ENCODE results near the gene ZNF256.
A peak's percentile ranks its signal among the peaks of the same experiment; 100 is the strongest.

ZNF256 gene

DNA sequence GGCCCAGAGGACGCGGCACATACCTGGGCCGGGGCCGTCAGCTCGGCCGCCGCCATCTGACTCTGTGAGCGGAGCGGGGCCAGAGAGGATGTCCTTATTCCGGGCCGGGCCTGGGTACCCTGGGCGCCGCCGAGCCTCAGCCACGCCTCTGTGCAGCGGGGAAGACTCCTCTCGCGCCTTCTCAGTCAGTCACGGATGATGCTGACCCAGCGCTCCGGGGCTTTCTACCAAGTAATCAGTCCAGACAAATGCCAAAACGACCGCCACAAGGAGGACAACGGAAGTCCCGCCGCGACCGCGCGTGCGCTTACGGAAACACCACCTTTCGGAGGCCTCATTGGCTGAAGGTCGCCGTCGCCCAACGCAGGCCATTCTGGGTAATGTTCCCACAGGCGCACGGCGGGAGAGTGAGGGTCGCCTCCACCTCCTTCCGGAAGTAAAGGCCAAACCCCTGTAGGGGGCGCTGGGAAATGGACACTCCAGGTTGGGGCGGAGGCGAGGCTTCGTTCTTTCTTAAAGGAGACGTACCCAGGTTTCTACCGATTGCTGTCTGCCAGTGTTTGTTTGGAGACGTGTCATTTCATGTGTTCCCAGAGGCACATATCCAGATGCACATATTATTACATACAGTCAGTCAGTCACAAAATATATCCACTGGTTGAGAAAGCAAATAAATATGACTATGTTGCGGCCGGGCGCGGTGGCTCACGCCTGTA is at the start of gene ZNF256:
TSS of gene ZNF256 (minus strand) at position 288 of the 716 bp plus-strand sequence. CDS start at position 56, 232 bp downstream.
- peak; percentile 83 for DNase-seq

DNA sequence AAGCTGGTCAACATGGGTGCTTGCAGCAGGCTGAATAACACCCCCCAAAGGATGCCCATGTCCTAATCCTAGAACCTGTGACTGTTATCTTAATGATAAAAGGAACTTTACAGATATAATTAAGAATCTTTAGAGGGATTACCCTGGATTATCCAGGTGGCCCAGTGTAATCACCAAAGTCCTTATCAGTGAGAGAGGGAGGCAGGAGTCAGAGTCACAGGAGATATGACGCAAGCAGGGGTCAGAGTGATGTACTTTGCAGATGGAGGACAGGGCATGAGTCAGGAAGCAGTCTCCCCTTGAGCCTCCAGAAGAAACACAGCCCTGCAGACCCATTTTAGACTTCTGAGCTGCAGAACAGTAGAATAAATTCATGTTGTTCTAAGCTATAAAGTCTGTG is 45.3 kb upstream of the ZNF256 start:
- no peak for DNase-seq

DNA sequence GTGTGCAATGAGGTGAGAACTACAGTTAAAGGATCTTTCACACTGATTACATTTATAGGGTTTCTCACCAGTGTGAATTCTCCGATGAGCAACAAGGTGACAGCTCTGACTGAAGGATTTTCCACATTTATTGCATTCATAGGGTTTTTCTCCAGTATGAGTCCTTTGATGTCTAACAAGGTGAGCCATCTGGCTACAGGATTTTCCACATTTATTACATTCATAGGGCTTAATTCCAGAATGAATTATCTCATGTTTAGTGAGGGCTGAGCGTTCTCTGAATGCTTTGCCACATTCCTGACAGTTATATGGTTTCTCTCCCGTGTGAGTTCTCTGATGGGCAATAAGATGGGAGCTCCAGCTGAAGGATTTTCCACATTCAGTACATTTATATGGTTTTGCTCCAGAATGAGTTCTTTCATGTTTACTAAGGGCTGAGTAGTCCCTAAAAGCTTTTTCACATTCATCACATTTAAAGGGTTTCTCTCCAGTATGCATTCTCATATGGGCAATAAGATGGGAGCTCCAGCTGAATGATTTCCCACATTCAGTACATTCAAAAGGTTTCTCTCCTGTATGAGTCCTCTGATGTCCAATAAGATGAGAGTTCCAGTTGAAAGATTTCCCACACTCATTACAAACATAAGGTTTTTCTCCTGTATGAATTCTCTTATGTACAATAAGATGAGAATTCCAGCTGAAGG is 31.2 kb upstream of the ZNF256 start:
- DNase-seq: no peak

DNA sequence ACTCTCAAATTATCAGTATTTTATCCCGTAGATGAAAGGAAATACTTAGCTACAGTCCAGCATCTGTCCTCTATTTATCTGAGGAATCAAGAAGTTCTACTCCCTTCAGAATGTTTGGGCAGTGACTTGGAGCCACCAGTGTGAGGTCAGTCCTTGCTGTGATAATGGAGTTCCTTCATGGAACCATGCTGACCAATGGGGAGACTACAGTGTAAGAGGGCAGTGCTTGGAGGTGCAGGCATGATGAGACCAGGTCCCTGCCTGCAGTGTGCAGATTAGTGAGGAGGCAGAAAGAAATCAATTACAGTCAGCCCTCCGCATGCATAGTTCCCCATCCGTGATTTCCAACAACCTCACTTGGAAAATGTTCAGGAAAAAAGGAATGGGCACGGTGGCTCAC is 26.9 kb upstream of the ZNF256 start, which contains the start of gene C19orf18:
TSS of gene C19orf18 (minus strand) at position 101 of the 400 bp plus-strand sequence. CDS start 102 bp downstream, outside the sequence.
- DNase-seq: no peak

DNA sequence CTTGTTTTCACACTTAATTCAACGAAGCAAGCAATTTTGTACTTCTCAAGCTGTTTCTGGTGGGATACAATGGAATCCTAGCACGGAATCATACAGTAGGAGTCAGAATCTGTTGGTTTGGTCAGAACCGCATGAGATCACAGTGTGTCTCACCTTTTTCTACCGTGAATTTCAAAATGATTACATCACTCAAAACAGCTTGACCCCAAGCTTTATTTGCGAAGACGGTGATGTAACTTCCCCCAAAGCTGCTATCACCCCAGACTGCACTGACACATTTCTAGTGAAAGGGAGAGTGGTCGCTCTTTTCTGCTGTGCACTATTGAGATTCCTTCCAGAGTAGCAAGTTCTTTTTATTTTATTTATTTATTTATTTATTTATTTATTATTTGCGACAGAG is 17.3 kb upstream of the ZNF256 start:
- no peak for DNase-seq

DNA sequence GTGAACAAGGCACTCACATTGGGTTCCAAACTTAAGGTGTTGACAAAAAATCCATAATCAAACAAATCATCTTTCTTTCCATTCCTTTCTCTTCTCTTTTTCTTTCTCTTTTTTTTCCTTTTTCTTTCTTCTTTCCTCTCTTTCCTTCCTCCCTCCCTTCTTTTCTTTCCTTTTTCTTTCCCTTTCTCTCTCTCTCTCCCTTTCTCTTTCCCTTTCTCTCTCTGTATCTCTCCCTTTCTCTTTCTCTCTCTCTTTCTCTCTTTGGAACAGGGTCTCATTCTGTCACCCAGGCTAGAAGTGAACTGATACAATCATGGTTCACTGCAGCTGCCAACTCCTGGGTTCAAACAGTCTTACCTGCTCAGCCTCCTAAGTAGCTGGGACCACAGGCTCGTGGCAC is 14.3 kb upstream of the ZNF256 start:
- DNase-seq: no peak

DNA sequence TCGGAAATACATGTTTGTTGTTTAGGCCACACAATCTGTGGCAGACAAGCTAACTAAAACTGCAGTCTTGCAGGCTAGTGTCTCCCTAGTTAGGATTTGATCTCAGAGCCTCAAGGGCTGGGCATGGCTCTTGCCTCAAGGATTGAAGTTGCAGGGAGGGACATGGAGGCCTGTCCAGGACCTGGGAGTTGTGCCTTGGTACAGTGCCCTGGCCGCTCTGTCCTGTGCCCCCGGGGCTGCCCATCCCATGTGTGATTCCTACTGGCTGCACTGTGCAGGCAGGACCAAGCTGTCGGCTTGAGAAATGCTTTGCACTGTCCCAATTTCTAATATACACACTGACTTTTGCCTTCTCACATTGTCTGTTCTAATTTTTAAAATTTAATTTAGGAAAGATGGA is 7.5 kb upstream of the ZNF256 start:
- no peak for DNase-seq

DNA sequence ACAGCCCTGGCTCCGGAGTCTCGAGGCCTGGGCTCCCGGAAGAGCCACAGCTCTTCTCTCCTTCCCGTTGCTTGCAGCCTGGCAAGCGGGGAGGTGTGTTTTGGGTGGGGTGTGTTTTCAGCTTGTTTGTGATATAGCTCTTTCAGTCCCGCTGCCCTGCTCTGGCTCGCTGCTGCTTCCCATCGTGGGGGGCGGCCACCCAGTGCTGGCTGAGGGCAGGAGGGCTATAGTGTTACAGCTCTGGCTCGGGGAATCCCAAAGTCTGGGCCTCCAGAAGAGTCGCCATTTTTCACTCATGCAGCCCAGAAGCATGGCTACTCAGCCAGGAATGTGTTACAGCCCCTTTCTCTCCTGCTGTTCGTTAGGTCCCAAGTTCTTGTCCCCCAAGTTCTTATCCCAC is 2.2 kb upstream of the ZNF256 start:
- DNase-seq: no peak

DNA sequence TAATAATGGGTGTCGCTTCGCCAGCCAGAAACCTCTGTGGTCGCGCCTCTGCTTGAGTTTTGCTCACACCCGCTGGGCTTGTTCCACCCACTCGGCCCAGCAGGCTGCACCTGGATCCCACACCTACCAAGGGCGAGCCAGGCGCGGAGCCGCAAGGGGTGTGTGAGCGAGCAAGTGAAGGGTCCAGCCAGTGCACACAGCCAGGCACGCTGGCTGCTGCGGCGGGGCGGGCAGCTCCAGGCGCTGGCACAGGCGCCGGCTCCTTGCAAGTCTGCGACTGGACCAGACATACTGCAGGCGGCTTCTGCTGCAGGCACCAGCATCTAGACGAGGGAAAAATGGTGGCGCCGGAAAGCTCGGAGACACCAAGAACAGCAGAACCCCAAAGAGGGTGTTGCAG is 1.8 kb upstream of the ZNF256 start:
- no peak for DNase-seq

DNA sequence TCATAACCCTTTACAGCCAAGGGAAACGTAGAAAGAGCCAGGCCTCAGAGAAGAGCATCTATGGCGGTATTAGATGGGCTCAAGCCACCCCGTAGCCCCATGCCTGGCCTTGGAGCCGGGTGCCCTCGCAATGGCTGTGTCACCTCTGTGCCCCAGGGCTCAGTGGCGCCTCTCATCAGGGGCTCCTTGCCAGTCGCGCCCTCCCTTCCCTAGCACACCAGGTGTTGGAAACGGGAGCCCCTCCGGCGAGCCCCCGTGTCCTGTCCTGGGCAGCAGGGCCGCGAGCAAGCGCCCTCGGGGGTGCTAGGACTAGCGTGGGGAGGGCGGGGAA is 453 bp downstream of the ZNF256 start:
- DNase-seq: no peak

DNA sequence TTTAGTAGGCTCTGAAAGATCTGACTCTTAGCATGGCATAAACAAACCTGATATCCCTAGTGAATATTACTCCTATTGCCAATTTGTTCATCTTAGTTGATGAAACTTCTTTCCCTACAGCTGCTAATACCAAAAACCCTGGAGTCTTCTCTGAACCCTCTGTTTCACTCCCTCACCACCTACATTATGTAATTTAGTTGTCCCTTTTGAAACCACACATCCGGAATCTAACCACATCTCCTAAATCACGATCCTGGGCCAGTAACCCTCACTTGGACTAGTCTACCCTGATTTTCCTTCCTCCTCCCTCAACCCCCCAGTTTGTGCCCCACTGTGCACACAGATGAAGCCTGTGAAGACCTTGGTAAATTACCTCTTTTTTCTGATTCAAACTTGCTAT is 1.2 kb downstream of the ZNF256 start:
- no peak for DNase-seq

DNA sequence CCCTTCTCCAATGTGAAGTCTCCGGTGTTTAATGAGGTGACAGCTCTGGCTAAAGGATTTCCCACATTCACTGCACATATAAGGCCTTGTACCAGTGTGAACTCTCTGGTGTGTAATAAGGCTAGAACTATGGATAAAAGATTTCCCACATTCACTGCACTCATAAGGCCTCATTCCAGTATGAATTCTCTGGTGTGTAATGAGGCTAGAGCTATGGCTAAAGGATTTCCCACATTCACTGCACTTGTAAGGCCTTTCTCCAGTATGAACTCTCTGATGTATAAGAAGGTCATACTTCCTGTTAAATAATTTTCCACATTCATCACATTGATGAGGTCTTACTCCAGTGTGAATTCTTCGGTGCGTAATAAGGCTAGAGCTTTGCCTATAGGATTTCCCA is 5.9 kb downstream of the ZNF256 start:
- DNase-seq: no peak

DNA sequence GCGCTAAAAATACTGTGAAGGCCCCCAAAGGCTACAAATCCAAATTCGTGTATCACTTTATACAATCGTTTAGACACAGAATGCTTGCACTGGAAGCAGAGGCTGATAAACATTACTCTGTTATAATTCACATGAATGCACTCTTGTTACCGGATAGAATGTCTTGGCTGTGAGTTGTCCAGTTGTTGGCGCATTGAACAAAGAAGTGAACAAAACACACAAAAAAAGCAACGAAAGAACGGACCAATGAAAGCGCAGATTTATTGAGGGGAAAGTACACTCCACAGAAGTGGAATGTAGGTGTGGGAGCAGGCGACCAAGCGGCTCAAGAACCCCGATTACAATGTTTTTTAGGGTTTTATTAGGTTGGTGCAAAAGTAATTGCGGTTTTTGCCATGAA is 11.8 kb downstream of the ZNF256 start:
- DNase-seq: no peak

DNA sequence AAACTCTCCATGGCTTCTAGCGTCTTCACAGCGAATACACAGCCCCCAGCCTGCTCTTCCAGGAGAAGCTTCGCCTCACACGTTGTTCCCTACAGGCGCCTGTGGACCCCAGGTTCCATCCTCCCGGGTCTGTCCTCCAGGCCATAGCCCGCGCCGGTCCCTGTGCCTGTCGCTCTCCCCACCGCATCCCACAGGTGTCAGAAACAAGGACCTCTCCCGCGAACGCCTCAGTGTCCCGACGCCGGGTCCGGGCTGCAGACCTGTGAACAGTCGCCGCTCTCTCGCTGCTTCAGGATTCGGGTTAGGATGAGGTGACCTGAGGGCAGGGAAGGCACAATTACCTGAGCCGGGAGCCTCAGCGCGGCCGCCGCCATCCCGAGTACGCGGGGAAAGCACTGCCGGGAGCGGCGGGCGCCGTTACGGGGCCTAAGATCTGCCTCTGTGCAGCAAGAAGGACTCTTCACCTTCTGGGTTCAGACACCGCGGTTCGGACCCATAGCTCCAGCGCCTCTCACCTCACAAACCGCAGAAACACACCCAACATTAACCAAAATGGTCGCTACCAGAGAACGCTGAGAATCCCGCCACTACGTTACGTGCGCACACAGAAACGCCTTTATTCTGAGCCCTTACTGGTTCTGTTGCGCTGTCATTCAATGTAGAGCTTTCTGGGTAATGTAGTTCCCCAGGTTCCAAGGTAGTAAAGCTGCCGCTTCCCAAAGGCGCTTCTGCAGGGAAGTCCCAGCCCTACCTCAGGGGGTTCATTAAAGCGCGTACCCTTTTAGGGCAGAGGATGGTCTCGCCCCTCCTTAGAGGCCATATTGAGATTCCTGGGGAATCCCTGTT is 12.5 kb downstream of the ZNF256 start, which contains the start of gene ZNF418:
TSS of gene ZNF418 (minus strand) at position 583 of the 846 bp plus-strand sequence. CDS start 1,580 bp downstream, outside the sequence.
- DNase-seq: peak; percentile 85

DNA sequence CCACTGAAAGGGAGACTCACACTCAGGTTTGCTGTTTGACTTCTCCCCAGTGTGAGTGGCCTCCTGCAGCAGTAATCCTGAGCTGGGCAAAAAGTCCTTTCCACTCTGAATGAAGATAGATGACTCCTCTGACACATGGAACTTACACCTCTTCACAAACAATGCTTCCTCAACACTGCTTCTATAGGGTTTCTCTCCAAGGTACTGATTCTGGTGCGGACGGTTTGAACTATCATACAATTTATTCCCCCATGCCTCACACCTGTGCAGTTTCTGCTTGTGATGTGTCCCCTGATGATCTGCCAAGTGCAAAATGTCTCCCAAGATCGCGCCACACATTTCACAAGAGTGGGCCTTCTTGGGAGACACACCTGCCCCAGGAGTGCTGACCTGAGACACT is 19.9 kb downstream of the ZNF256 start:
- no peak for DNase-seq

DNA sequence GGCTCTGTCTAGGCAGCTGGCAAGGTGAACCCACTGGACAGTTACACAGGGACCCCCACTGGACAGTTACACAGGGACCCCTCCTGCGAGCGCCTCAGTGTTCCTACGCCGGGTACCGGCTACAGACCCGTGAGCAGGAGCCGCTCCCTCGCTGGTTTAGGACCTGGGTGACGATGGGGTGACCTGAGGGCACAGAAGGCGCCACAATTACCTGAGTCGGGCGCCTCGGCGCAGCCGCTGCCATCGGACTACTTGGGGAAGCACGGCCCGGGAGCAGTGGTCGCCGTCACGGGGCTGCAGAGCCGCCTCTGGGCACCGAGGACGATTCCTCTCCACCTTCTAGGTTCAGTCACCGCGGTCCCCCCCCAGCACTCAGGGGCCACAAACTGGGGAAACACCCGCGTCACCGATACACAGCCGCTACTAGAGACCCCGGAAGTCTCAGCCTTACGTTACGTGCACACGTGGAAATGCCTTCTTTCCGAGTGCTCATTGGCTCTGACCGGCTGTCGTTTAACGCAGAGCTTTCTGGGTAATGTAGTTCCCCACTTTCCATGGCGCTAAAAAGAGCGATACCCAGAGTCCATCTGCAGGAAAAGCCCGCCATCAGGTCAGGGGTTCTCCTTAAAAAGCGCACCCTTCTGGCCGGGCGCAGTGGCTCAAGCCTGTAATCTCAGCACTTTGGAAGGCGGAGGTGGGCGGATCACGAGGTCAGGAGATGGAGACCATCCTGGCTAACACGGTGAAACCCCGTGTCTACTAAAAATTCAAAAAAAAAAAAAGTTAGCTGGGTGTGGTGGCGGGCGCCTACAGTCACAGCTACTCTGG is 31.1 kb downstream of the ZNF256 start, which contains the start of gene ZNF417:
TSS of gene ZNF417 (minus strand) at position 425 of the 828 bp plus-strand sequence. CDS start at position 244, 181 bp downstream.
- peak; percentile 96 for DNase-seq

DNA sequence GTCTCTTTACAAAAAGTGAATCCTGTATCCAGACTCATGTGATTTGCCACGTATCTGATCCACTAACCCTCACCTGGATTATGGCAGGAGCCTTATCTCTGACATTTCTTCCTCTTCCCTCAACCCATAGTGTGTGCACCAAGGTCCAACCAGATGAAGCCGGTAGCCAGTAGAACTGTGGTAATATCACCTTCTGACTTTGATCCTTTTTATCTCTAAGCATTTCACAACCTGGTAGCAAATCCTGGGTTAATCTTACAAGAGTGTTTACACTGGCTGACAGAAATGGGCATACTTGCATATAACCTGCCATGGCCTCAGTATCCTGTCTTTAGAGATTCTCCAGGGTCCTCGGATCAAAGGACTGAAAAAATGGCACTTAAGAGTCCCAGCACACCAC is 33.0 kb downstream of the ZNF256 start:
- DNase-seq: no peak

DNA sequence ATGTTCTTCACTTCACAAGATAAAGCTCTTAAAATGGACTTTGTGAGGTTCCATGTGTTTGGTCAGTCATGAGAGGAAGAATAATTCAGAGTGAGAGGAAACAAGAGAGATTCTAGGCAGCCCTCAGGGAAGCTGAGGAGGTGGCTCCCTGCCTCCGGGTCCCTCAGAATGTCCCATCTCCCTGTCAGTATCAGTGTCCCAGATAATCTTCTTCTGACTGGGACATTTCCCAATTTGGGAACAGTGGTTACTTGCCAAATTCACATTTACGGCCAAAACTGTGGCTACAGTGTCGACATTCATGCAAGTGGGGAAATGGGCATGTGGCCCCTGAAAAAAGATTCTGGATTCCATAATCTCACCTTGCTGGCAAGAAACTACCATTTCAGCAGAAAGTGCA is 40.1 kb downstream of the ZNF256 start:
- no peak for DNase-seq

DNA sequence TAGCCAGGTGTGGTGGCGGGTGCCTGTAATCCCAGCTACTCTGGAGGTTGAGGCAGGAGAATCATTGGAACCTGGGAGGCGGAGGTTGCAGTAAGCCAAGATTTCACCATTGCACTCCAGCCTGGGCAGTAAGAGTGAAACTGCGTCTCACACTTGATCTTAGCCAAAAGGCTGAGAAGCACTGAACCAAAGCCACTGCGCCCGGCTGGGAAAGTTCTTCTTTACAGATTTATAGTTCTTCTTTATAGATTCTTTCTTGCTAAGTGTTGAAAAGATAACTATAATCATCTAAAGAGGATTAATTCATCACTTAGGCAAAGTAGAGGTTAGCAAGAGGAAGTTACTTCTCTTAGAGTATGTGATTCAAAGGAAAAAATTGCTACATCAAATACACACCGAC is 42.2 kb downstream of the ZNF256 start:
- no peak for DNase-seq

DNA sequence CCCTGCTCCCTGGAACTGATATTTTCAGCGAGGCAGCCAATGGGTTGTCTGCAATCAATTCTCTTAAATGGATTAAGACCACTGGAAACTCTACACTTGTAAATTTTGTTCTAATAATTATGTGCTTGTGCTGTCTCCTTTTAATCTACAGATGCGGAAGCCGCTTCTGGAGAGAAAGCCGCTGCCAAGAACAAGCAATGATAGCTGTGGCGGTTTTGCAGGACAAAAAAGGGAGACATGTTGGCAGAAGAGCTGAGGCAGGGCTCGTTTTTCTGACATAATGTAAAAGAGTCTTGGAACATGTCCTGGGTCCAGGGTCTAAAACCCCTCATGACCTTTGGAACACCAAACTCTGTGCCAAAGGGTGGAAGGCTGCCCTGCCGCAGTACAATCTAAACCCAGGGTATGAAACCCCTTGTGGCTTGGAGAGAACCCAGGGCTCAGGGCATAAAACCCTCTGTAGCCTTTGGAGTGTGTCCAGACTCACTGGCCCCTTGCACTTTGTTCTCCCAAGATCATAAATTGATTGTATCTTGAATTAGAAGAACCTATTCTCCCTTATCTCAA is 43.8 kb downstream of the ZNF256 start:
- no peak for DNase-seq

DNA sequence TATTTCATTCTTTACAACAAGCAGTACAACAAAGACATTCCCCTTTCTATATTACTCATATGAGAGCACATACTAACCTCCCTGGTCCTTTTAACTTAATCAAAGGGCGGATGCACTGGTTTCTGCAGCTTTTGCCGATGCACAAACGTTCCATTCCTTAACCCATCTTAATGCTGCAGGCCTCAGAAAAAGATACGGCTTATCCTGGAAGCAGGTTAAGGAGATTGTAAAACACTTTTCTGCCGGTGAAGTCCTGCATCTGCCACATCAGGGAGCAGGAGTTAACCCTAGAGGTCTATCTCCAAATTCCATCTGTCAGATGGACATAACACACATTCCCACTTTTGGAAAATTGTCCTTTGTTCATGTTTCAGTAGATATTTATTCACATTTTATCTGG is 47.2 kb downstream of the ZNF256 start:
- DNase-seq: no peak
